ENCODE results near the gene ITFG1.
A peak's percentile ranks its signal among the peaks of the same experiment; 100 is the strongest.
"Not testable (repeated sequence)": the region's sequence is repeated elsewhere in the genome, so short reads cannot be mapped to it uniquely, and the experiment has no call there.

ITFG1 gene

GRCh38 chr16:47416869-47417268, 44.0 kb downstream of the ITFG1 start:
- no peak for DNase-seq (ENCODE audit: low spot score)

GRCh38 chr16:47413041-47413440, 47.8 kb downstream of the ITFG1 start:
- DNase-seq (ENCODE audit: low spot score): no peak

DNA sequence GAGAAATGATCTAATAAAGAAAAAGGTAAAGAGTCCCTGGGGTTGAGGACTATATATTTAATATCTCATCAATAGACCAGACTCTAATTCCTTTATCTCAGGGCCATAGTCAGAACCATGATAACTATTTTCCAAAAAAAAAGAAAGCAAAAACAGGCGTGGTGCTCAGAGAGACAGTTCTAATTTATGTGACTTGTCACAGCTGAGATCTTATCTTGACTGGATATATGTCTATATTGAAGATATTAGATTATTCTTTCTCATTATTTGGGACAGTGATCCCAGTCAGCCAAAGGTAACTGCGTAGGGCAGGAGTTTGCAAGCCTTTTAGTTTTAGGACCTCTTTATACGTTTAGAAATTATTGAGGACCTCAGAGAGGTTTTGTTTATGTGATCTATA, 52.4 kb downstream of the ITFG1 start:
- no peak for DNase-seq (ENCODE audit: low spot score)

DNA sequence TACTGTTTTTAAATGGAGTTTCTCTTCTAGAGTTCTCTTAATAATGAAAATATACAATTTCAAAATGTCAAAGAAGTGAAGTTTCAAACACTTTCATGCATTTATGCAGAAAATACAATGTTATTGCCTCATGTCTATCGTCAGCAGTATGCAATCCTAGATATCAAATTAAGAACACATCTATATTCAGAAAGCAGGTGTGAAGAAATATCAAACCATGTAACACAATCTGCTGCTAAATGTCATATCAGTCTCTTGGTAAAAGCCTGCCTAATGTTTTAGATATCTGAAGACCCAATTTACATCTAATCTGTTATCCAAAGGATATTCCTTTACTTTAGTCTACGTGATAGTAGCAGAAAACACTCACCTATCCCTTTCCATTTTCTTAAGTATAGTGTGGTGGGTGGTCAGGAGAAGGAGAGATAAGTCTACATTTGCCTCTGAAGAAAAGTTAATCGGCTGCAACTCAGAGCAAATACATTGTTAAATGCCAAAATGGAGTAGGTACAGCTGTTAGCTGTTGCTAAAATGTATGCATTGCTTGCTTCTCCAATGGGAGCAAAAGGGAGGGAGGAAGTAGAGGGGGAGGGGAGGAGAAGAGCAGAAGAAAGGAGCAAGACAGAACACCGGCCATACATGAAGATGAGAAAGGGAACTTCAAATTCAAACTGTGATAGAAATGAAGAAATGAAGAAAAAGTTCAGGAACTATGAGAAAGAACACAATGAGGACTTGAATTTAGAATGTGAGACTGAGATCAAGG, 64.9 kb downstream of the ITFG1 start:
- no peak for DNase-seq (ENCODE audit: low spot score)

GRCh38 chr16:47392081-47392480, 68.8 kb downstream of the ITFG1 start:
- DNase-seq (ENCODE audit: low spot score): peak; percentile 25

- DNase-seq (ENCODE audit: low spot score): no peak
These were observed 72.2 kb downstream of the ITFG1 start for GRCh38 chr16:47388705-47389104.

DNA sequence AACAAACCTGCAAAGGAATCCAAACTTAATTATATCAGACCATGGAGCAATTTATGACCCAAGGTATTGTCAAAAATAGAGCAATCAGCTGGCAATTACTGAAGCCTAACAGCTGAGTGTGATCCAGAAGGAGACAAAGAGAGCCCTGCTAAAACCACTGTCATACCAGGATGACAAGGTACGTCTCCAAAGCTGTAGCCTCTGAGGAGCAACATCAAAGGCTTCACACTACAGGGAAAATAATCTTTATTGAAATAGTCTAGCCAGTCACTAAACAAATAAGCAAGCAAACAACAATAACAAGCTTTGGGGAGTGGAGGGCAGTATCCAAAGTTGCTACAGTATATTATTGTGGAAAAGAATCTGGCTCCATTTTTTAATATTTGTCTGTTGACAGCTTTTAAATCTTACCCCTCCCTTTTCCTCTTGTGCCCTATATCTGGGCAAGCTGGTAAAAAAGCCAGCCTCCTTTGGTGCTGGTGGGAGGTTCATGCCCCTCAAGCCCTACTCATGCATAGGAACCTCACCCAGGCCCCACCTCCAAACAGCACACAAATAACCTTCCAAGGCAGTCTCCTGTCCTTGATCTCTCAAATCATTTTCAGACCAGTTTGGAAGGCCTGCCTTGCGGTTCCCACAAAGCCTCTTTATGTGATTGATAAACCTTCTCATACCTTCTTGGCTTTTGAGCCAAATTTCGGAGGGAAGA, 73.7 kb downstream of the ITFG1 start:
- no peak for DNase-seq (ENCODE audit: low spot score)

DNA sequence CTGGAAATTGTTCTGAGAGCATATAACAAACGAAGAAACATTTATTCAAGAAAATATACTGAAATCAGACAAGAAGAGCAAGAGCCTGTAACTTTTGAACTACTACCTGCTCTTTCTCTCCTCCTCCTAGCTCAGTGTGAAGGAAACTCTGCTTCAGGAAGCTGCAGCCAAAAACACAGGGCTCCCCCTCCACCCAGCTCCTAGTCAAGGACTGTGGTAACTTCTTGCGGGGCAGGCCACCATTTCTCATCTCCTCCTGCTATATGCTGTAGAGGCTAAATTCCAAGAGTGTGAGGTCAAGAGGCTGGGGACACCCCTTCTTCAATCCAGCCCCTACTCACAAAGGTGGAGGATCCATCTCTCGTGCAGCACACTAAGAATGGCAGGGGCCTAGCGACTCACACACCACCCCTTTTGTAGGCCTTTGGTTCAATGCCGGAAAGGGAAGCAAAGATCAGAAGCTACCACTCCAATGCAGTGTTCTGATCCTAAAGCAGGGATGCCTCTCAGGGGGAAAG, 74.6 kb downstream of the ITFG1 start:
- DNase-seq (ENCODE audit: low spot score): no peak

GRCh38 chr16:47382362-47382761, 78.5 kb downstream of the ITFG1 start:
- DNase-seq (ENCODE audit: low spot score): no peak

- DNase-seq (ENCODE audit: low spot score): no peak
These were observed 83.7 kb downstream of the ITFG1 start for GRCh38 chr16:47377154-47377553.

DNA sequence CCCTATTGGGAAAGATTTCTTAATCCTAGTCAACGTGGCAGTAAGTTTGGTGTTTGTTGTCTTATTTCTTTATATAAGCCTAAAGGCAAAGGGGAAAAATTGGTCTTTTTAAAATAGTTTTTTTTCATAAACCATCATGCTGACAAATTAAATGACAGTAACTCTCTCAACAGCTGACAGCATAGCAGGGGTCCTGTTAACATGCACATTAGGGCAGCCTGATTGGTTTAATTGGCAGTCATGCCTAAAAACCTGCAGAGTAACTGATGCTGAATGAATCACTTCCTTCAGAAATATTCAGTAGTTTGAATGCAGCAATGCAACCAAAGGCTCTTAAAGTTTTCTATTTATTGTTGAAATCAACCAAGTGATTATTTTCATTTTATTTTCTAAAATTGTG, 85.4 kb downstream of the ITFG1 start:
- DNase-seq (ENCODE audit: low spot score): no peak

DNA sequence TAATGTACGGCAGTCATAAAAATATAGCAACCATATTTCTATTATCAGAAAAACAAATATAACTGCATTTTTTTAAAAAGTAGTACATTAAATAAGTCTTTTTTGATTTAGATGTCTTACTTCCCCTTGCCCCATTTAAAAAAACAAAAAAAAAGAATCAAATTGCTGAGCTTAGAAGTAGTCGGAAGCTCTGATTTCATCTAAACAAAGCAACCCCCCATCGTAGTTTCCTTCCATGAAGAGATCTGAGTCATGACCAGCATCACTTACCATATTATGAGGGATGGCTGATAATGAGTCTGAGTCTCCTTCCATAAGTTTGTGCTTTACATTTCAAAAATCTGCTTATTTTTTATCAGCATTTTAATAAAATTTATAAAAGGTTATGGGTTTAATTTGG, 86.2 kb downstream of the ITFG1 start:
- DNase-seq (ENCODE audit: low spot score): no peak

GRCh38 chr16:47371271-47372014, 89.4 kb downstream of the ITFG1 start:
- no peak for DNase-seq (ENCODE audit: low spot score)

- no peak for DNase-seq (ENCODE audit: low spot score)
These were observed 90.3 kb downstream of the ITFG1 start for GRCh38 chr16:47370536-47370935.

GRCh38 chr16:47366228-47366627, 94.6 kb downstream of the ITFG1 start:
- DNase-seq (ENCODE audit: low spot score): no peak

- DNase-seq (ENCODE audit: low spot score): no peak
These were observed 97.1 kb downstream of the ITFG1 start for GRCh38 chr16:47363761-47364160.

GRCh38 chr16:47359478-47359877, 101.4 kb downstream of the ITFG1 start:
- DNase-seq (ENCODE audit: low spot score): no peak

GRCh38 chr16:47358816-47359215, 102.0 kb downstream of the ITFG1 start:
- DNase-seq (ENCODE audit: low spot score): no peak

DNA sequence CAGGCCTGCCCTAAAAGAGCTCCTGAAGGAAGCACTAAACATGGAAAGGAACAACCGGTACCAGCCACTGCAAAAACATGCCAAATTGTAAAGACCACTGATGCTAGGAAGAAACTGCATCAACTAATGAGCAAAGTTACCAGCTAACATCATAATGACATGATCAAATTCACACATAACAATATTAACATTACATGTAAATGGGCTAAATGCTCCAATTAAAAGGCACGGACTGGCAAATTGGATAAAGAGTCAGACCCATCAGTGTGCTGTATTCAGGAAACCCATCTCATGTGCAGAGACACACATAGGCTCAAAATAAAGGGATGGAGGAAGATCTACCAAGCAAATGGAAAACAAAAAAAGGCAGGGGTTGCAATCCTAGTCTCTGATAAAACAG, 111.8 kb downstream of the ITFG1 start:
- DNase-seq (ENCODE audit: low spot score): not testable (repeated sequence)

DNA sequence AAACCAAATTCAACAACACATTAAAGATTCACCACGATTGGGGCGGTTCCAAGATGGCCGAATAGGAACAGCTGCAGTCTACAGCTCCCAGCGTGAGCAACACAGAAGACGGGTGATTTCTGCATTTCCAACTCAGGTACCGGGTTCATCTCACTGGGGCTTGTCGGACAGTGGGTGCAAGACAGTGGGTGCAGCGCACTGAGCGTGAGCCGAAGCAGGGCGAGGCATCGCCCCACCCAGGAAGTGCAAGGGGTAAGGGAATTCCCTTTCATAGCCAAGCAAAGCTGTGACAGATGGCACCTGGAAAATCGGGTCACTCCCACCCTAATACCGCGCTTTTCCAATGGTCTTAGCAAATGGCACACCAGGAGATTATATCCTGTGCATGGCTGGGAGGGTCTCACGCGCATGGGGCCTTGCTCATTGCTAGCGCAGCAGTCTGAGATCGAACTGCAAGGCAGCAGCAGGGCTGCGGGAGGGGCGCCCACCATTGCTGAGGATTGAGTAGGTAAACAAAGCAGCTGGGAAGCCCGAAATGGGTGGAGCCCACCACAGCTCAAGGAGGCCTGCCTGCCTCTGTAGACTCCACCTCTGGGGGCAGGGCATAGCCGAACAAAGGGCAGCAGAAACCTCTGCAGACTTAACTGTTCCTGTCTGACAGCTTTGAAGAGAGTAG, 113.7 kb downstream of the ITFG1 start:
- DNase-seq (ENCODE audit: low spot score): not testable (repeated sequence)

DNA sequence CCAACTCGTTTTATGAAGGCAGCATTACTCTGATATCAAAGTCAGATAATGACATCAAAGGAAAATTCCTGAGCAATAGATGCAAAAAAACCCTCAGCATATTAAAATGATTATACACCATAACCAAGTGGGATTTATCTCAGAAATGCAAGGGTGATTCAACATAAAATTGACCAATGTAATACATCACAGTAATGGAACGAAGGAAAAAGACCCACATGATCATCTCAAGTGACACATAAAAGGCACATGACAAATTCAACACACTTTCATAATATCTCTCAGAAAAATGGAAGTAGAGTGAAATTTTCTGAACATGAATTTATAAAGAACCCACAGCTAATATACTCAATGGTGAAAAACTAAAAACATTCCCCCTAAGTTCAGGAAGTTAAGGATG, 118.8 kb downstream of the ITFG1 start:
- no peak for DNase-seq (ENCODE audit: low spot score)

GRCh38 chr16:47330562-47330961, 130.3 kb downstream of the ITFG1 start:
- not testable (repeated sequence) for DNase-seq (ENCODE audit: low spot score)

Data from germinal center (tissue), 1 donor.